Tibial artery (tissue), 4 donors: Measurements from ENCODE around the gene SNX19.

ENCODE experiments used
- DNase-seq, 2 donors: peaks; one replicate each; pipeline ENCODE4 v3.0.0-alpha.2; 2019
- H3K27ac ChIP-seq, 2 donors: fragments of 200-600 bp; sonication (generic) in 1 of 2; 1 replicate in 1 of 2; 2 replicates in 1 of 2; pipeline ENCODE4 v1.5.1; 2018 to 2019; ENCODE audit warnings: mild to moderate bottlenecking in 1 of 2
- H3K27me3 ChIP-seq, 2 donors: fragments of 200-600 bp; sonication (generic) in 1 of 2; one replicate each; pipeline versions ENCODE4 v1.5.1 to v1.6.0; 2016 to 2019
- H3K36me3 ChIP-seq, 3 donors: fragments of 200-600 bp; sonication (generic) in 2 of 3; one replicate each; pipeline ENCODE4 v1.5.1; 2016 to 2019; ENCODE audit warnings: mild to moderate bottlenecking in 2 of 3
- H3K4me1 ChIP-seq, 4 donors: fragments of 200-600 bp; sonication (generic) in 2 of 4; 1 replicate in 3 of 4; 2 replicates in 1 of 4; pipeline ENCODE4 v1.5.1; 2016 to 2019
- H3K4me3 ChIP-seq, 2 donors: fragments of 200-600 bp; sonication (generic) in 1 of 2; 1 replicate in 1 of 2; 2 replicates in 1 of 2; pipeline ENCODE4 v1.5.1; 2018 to 2019; ENCODE audit warnings: mild to moderate bottlenecking in 2 of 2
- H3K9me3 ChIP-seq, 3 donors: fragments of 200-600 bp; sonication (generic) in 1 of 3; one replicate each; pipeline ENCODE4 v1.5.1; 2016 to 2019
- CTCF ChIP-seq, 2 experiments: fragments of 200-600 bp in 1 of 2; fragments of 450-650 bp in 1 of 2; IDR thresholded peaks; one replicate each; pipeline ENCODE4 v1.5.1; 2017 to 2019; ENCODE audit warnings: antibody characterized with exemption in 2 of 2, mild to moderate bottlenecking in 1 of 2, moderate library complexity in 1 of 2
- intact Hi-C: fragments of 100-400 bp; cut with DNase I; formaldehyde crosslinking; loops from one replicate; pipeline ENCODE4 v1.15.0; 2023; ENCODE audit warnings: low total_unique reads

SNX19 gene, protein sequence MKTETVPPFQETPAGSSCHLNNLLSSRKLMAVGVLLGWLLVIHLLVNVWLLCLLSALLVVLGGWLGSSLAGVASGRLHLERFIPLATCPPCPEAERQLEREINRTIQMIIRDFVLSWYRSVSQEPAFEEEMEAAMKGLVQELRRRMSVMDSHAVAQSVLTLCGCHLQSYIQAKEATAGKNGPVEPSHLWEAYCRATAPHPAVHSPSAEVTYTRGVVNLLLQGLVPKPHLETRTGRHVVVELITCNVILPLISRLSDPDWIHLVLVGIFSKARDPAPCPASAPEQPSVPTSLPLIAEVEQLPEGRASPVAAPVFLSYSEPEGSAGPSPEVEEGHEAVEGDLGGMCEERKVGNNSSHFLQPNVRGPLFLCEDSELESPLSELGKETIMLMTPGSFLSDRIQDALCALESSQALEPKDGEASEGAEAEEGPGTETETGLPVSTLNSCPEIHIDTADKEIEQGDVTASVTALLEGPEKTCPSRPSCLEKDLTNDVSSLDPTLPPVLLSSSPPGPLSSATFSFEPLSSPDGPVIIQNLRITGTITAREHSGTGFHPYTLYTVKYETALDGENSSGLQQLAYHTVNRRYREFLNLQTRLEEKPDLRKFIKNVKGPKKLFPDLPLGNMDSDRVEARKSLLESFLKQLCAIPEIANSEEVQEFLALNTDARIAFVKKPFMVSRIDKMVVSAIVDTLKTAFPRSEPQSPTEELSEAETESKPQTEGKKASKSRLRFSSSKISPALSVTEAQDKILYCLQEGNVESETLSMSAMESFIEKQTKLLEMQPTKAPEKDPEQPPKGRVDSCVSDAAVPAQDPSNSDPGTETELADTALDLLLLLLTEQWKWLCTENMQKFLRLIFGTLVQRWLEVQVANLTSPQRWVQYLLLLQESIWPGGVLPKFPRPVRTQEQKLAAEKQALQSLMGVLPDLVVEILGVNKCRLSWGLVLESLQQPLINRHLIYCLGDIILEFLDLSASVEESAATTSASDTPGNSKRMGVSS

DNA sequence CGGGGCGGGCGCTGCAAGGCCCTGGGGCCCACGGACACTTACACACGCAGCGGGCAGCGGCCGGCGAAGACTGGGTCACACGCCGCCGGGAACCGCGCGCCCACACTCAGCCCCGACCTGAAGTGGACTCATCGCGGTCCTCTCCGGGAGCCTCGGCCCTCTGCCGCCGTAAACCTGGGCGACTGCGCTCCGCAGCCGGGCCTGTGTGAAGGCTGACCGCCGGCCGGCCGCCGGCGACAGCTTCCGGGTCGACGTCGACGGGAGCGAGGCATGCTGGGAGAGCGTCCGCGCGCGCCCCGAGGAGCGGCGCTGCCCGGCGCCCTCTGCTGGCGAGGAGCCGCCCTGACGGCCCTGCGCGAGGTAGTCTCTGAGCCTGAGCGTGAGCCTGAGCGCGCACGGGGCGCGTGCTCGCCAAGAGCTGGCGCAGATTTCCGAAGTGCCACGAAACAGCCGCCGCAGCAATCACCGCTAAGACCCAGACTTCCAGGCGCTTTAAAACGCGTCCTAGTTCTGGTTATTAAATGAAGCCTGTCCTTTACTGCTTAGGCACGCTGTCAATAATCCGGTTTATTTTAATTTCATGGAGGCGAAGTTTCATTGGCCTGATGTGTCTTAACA, at the start of gene SNX19:
TSS of gene SNX19 (minus strand) at position 242 of the 618 bp plus-strand sequence. CDS start 540 bp downstream, outside the sequence.
- peak within 1 kb of the TSS; percentile 73 to 94 for H3K4me3 ChIP-seq
- no peaks in the 10 kb centered on the region for H3K9me3 ChIP-seq
- intact Hi-C loops = no loop called here
- peak; percentile 87 to 95 for DNase-seq
- H3K4me1 ChIP-seq = peaks cover 7 to 41% (median 24%) of the 10 kb centered on the region in 4 donors
- peak within 1 kb of the TSS; percentile 85 to 94 for H3K27ac ChIP-seq
- H3K36me3 ChIP-seq = peaks cover 27 to 38% (median 30%) of the 10 kb centered on the region in 3 donors
- H3K27me3 ChIP-seq = no peaks in the 10 kb centered on the region
- TF ChIP-seq CTCF (IDR thresholded peaks at IDR 0.05) = peak; percentile 94

GRCh38 chr11:130964058-130964792, 47.9 kb upstream of the SNX19 start:
- H3K4me3 ChIP-seq = no peak overlapping the region
- no peak for DNase-seq
- H3K9me3 ChIP-seq = peaks cover 0 to 3% (median 0%) of the 10 kb centered on the region in 3 donors
- no peaks in the 10 kb centered on the region for H3K36me3 ChIP-seq
- no peaks in the 10 kb centered on the region for H3K27me3 ChIP-seq
- intact Hi-C loops = no loop called here
- TF ChIP-seq CTCF (IDR thresholded peaks at IDR 0.05) = no peak
- no peaks in the 10 kb centered on the region for H3K4me1 ChIP-seq
- no peak overlapping the region for H3K27ac ChIP-seq

GRCh38 chr11:130947889-130948288, 31.6 kb upstream of the SNX19 start:
- Histone ChIP-seq H3K27ac (no peak overlapping the region), H3K9me3 (no peaks in the 10 kb centered on the region), H3K4me1 (peaks cover 0 to 4% (median 0%) of the 10 kb centered on the region in 4 donors), H3K4me3 (no peak overlapping the region), H3K27me3 (no peaks in the 10 kb centered on the region), H3K36me3 (no peaks in the 10 kb centered on the region)
- no peak for TF ChIP-seq CTCF (IDR thresholded peaks at IDR 0.05)
- no peak for DNase-seq
- intact Hi-C loops = no loop called here

- Histone ChIP-seq H3K27ac (no peak overlapping the region), H3K9me3 (no peaks in the 10 kb centered on the region), H3K27me3 (no peaks in the 10 kb centered on the region), H3K4me3 (no peak overlapping the region), H3K4me1 (peaks cover 0 to 4% (median 0%) of the 10 kb centered on the region in 4 donors), H3K36me3 (no peaks in the 10 kb centered on the region)
- intact Hi-C loops = no loop called here
- TF ChIP-seq CTCF (IDR thresholded peaks at IDR 0.05) = no peak
- DNase-seq = no peak
These were observed 31.2 kb upstream of the SNX19 start for GRCh38 chr11:130947481-130947880.

DNA sequence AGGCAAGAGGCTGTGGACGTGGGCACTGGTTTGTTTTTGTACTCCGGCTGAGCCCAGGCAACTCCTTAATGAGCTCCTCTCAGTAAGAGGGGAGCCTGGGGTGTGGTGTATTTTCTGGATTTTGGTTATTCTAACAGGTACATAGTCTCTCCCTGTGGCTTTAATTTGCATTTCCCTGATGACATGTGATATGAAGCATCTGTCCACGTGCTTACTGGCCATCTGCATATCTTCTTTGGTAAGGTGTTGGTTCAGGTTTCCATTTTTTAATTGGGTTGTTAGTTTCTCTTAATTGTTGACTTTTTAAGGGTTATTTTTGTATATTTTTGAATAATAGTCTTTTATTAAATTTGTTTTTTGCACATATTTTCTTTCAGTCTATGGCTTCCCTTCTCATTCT, 30.8 kb upstream of the SNX19 start:
- Histone ChIP-seq H3K9me3 (no peaks in the 10 kb centered on the region), H3K27ac (no peak overlapping the region), H3K4me3 (no peak overlapping the region), H3K4me1 (peaks cover 0 to 4% (median 0%) of the 10 kb centered on the region in 4 donors), H3K36me3 (no peaks in the 10 kb centered on the region), H3K27me3 (no peaks in the 10 kb centered on the region)
- intact Hi-C loops = no loop called here
- TF ChIP-seq CTCF (IDR thresholded peaks at IDR 0.05) = no peak
- no peak for DNase-seq
